Cardiac muscle cell (in vitro differentiated cells and primary cell): ENCODE measurements around the gene RFC5. TPM values are rescaled to one million over a fixed set of nuclear protein-coding genes. Genes with fewer than 3 reads are reported as not detected.

Source experiments
- DNase-seq, 2 donors: peaks; one replicate each; pipeline versions ENCODE4 v3.0.0 to v3.0.0-alpha.2; 2010 to 2017; ENCODE audit warnings: low read depth in 1 of 2, low spot score in 1 of 2
- H3K27ac ChIP-seq: fragments of 200-600 bp; sonication (generic); 2 replicates; pipeline ENCODE4 v1.5.1; 2016
- H3K27me3 ChIP-seq: fragments of 200-600 bp; sonication (generic); 2 replicates; pipeline ENCODE4 v1.6.0; 2016; ENCODE audit warnings: control low read depth
- H3K36me3 ChIP-seq: fragments of 200-600 bp; sonication (generic); 2 replicates; pipeline ENCODE4 v1.5.1; 2016; ENCODE audit warnings: control low read depth
- H3K4me1 ChIP-seq: fragments of 200-600 bp; sonication (generic); 2 replicates; pipeline ENCODE4 v1.8.1; 2017; ENCODE audit warnings: low read depth, mild to moderate bottlenecking, mixed run types
- H3K4me3 ChIP-seq: fragments of 200-600 bp; sonication (generic); 2 replicates; pipeline ENCODE4 v1.5.1; 2016; ENCODE audit warnings: mild to moderate bottlenecking
- H3K9me3 ChIP-seq: fragments of 200-600 bp; sonication (generic); 2 replicates; pipeline ENCODE4 v1.5.1; 2017; ENCODE audit warnings: low read depth, mild to moderate bottlenecking, control low read depth
- polyA plus RNA-seq: library from polyadenylated mRNA; unstranded; fragments of >200 nt; fragmentation: Nextera tagmentation; extraction: Ambion mirVana; gene quantifications from 2 replicates; pipeline ENCODE4 v1.2.1, GENCODE V29; 2016
- total RNA-seq: library from RNA; depleted of rRNA; stranded (reverse); fragments of >200 nt; gene quantifications from 2 replicates; pipeline ENCODE4 v1.2.3, GENCODE V29; 2016
- TF ChIP-seq, protein P1 (sequence below): IDR thresholded peaks from 2 replicates; pipeline ENCODE4 v1.5.1; 2012; ENCODE audit warnings: low read depth, mild to moderate bottlenecking, low read length

RFC5 gene
- total and polyA plus RNA-seq, 2 experiments from 2014 or later = 25.6 to 27.4 TPM

DNA sequence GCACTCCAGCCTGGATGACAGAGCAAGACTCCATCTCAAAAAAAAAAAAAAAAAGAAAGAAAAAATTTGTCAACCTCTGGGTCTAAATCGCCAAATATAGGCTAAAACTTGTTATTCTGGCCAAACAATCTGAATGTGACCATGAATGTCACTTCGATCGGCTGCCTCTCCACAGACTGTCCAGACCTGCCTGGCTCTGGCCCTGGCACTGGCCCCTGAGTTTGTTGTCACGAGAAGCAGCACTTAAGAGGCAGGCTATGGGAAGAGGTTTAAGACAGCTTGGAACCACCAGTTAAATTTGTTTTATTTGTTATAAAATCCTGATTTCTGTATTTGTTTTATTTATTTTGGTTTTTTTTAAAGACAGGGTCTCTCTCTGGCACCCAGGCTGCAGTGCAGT, 29.9 kb downstream of the RFC5 start:
- TF ChIP-seq, protein P1, sequence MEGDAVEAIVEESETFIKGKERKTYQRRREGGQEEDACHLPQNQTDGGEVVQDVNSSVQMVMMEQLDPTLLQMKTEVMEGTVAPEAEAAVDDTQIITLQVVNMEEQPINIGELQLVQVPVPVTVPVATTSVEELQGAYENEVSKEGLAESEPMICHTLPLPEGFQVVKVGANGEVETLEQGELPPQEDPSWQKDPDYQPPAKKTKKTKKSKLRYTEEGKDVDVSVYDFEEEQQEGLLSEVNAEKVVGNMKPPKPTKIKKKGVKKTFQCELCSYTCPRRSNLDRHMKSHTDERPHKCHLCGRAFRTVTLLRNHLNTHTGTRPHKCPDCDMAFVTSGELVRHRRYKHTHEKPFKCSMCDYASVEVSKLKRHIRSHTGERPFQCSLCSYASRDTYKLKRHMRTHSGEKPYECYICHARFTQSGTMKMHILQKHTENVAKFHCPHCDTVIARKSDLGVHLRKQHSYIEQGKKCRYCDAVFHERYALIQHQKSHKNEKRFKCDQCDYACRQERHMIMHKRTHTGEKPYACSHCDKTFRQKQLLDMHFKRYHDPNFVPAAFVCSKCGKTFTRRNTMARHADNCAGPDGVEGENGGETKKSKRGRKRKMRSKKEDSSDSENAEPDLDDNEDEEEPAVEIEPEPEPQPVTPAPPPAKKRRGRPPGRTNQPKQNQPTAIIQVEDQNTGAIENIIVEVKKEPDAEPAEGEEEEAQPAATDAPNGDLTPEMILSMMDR = no peak
- H3K27me3 ChIP-seq = no peaks in the 10 kb centered on the region

DNA sequence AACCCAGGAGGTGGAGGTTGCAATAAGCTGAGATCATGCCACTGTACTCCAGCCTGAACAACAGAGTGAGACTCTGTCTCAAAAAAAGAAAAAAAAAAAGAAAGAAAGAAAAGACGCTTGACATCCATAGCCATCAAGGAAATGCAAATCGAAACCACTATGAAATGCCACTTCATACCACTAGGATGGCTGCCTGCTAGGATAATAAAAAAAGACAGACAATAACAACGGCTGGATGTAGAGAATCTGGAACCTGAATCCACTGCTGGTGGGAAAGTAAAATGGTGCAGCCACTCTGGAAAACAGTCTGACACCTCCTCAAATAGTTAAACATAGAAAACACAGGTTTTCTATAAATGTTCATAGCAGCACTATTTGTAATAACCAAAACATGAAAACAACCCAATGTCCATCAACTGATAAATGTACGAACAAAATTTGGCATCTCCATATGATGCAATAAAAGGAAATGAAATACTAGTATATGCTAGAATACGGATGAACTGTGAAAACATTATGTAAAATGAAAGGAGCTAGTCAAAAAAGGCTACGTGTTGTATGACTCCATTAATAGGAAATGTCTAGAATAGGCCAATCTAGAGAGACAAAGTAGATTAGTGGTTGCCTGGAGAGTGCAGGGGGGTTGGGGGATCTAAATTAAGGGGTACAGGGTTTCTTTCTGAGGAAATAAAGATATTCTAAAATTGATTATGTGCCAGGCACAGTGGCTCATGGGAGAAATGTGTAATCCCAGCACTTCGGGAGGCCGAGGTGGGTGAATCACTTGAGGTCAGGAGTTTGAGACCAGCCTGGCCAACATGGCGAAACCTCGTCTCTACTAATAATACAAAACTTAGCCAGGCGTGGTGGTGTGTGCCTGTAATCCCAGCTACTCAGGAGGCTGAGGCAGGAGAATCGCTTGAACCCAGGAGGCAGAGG, 34.7 kb downstream of the RFC5 start:
- Histone ChIP-seq H3K4me1 (no peaks in the 10 kb centered on the region), H3K9me3 (no peaks in the 10 kb centered on the region), H3K36me3 (peaks cover 7% of the 10 kb centered on the region), H3K4me3 (no peak overlapping the region), H3K27me3 (no peaks in the 10 kb centered on the region), H3K27ac (no peak overlapping the region)
- TF ChIP-seq, protein P1 = no peak
- DNase-seq = no peak

More for the DNA sequence above, 29.9 kb downstream of the RFC5 start:
- Histone ChIP-seq H3K36me3 (peaks cover 15% of the 10 kb centered on the region), H3K9me3 (no peaks in the 10 kb centered on the region), H3K4me3 (no peak overlapping the region), H3K4me1 (no peaks in the 10 kb centered on the region), H3K27ac (no peak overlapping the region)
- no peak for DNase-seq

DNA sequence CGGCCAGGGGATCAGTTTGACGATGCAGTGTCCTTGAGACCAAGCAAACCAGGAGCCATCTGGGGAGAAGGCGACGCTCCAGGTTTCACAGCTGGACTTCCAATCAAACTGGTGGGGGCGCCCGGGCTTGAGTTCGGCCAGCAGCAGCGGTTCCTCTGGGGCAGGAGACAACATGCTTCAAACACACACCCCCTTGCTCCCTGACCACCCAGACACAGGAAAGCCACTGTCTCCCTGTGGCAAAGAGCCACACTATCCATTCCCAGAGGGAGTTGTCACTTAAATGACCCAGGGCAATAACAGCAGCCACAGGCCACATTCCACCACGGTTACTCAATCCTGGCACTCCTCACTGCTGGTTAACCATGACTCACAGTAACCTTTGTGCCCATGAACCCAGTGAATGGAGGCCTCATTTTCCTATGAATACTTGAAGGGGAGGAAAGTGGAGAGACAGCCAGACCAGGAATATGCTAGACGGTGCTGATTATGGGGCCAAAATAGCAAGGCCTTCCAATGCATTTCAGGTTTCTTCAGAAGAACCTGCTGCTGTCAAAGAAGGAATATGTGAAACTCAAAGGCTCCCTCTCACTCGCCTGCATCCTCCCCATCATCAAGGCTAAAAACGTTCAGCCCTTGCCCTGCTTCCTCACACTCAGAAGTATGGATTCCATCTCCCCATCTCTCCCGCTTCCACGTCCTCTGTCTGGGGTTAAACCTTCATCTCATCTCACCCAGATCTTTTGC, 36.0 kb downstream of the RFC5 start:
- Histone ChIP-seq H3K27ac (no peak overlapping the region), H3K27me3 (no peaks in the 10 kb centered on the region), H3K4me3 (no peak overlapping the region), H3K9me3 (no peaks in the 10 kb centered on the region), H3K36me3 (peaks cover 7% of the 10 kb centered on the region), H3K4me1 (no peaks in the 10 kb centered on the region)
- TF ChIP-seq, protein P1 = no peak
- DNase-seq = peak in 1 of 2 donors; percentile 95

DNA sequence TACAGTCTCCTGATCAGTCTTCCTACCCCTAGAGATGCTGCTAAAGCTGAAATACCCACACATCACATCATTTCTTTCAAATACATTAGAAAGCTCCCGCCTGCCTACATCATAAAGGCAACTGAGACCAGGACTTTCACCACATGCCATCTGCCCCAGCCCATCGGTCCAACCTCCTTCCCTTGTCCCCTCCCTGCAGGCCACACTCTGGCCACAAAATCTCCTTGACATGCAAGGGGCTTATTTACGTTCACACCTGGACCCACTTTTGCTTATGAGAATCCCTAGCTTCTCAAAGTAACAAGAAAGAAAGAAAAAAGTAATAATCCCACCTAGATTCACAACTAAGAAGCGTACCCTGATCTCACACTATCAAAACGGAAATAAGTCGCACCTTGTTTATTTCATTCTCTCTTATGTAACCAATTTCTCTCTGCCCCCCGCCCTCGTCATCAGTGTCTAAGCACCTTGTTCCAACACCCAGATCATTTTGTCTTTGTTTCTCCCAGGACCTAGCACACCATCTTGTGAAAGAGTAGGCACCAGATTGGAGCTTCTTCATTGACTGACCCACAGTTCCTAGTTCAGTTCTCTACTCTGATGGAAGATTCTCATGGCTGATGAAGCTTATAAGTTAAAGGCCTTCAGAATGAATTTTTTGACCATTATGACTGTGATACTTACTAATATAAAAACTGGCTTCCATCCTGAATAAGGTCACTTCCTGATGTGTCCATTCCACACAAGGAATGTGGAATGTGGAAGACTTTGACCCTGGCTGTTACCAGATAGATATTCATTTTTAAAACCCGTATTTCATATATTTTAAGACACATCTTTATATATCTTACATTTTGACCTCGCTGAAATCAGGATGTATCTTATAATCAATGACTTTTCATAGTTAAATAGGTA, 36.8 kb downstream of the RFC5 start:
- no peaks in the 10 kb centered on the region for H3K9me3 ChIP-seq
- H3K4me1 ChIP-seq = no peaks in the 10 kb centered on the region
- no peak for DNase-seq
- peaks cover 7% of the 10 kb centered on the region for H3K36me3 ChIP-seq
- H3K27me3 ChIP-seq = no peaks in the 10 kb centered on the region
- H3K27ac ChIP-seq = no peak overlapping the region
- TF ChIP-seq, protein P1 = no peak
- no peak overlapping the region for H3K4me3 ChIP-seq

DNA sequence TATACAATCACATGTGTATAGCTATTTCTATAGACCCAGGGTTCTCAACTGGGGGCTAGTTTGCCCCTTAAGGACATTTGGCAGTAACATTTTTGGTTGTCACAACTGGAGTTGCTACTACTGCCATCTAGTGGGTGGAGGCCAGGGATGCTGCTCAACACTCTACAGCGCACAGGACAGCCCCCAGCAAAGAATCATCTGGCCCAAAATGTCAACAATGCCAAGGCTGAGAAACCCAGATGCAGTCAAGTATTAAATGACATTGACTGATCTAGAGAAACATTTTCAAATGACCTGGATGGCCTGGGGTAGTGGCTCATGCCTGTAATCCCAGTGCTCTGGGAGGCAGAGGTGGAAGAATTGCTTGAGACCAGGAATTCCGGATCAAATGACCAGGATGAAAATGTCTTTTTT, 38.6 kb downstream of the RFC5 start:
- H3K9me3 ChIP-seq = no peaks in the 10 kb centered on the region
- peaks cover 8% of the 10 kb centered on the region for H3K4me1 ChIP-seq
- no peaks in the 10 kb centered on the region for H3K27me3 ChIP-seq
- TF ChIP-seq, protein P1 = peak; percentile 50
- DNase-seq = peak in 1 of 2 donors; percentile 21
- no peak overlapping the region for H3K4me3 ChIP-seq
- peaks cover 4% of the 10 kb centered on the region for H3K36me3 ChIP-seq
- H3K27ac ChIP-seq = no peak overlapping the region
